Fibroblast of peridontal ligament (primary cell): ENCODE results near the gene BNIP3.

Experiments used
- DNase-seq: peaks from one replicate; pipeline ENCODE4 v3.0.0-alpha.2; 2010; ENCODE audit errors: extremely low read depth

Gene BNIP3, protein sequence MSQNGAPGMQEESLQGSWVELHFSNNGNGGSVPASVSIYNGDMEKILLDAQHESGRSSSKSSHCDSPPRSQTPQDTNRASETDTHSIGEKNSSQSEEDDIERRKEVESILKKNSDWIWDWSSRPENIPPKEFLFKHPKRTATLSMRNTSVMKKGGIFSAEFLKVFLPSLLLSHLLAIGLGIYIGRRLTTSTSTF

DNA sequence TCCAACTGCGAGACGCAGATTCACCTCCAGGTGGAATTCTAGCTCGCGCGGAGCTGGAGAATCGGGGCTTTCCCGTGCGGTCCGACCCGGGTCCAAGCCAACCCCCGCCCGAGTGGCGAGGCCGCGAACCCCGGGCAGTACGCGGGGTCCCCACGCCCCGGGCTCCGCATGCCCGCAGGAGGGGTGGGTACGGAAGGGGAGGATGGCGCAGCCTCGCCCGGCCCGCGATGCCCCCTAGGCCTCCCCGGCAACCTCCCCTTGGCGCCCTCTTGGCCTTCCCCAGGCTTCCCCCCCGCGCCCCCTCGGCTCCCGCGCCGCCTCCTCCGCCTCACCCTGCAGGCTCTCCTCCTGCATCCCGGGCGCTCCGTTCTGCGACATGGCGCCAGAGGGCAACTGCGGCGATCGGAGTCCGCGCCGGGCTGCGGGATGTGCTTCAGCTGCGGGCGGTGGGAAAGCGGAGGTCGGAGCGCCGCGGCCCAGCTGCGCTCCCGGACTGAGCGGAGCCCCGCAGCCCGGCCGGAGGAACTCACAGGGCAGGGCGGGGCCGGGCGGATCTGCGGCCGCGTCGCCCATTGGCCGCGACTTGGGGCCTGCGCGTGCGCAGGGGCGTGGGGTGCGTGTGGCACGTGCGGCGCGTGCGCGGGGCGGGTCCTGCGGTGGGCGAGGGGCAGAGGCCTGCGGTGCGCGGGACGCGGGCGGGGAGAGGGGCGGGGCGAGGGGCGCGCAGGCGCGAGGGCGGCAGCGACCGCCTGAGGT lies at the start of gene BNIP3:
Gene BNIP3, minus strand, starts transcription at position 495 of the 756 bp plus-strand sequence. Its CDS starts 117 bp downstream, at position 378.
- DNase-seq, result peak; percentile 89

DNA sequence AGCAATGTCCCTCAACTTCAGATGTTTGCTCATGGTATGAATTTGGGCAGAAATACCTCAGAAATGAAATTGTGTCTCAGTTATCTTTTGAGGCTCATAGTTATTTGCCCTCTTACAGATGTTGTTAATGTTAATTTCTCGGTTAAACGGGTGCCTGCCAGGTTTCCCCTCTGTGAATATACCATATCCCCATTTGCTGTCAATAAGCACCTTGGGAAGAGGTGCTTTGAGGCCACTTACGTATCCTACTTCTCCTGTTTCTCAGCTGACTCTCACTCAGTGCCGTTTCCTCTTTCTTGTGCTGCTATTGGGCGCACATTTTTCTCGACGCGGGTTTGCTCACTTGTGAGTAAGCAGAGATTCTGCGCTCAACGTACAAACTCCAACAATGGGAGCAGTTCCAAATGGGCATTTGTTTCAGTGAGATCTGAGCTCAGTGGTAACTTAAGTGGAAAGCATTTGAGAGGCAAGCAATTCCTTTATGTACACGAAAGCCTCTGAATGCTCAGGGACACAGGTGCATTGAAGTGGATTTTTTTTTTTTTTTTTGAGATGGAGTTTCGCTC lies 49.3 kb upstream of the BNIP3 start:
- DNase-seq, result no peak

DNA sequence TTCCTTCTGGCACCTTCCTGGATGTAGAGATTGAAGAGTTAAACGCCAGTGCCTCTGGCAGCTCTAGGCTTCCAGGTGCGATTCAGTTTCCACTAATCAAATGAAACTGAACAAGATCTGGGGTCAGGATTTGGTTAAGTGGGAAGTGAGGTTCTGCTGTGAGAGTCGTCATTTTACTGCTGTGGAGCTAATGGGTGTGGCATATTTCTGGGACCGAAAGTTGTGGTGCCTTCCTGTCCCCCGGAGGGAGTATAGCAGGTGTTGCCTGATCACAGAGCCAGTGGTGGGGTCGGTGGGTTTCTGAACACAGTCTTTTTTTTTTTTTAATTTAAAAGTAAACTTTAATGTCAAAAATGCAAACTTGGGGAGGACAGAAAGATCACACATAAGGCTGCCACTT lies 47.0 kb upstream of the BNIP3 start:
- DNase-seq, result no peak

DNA sequence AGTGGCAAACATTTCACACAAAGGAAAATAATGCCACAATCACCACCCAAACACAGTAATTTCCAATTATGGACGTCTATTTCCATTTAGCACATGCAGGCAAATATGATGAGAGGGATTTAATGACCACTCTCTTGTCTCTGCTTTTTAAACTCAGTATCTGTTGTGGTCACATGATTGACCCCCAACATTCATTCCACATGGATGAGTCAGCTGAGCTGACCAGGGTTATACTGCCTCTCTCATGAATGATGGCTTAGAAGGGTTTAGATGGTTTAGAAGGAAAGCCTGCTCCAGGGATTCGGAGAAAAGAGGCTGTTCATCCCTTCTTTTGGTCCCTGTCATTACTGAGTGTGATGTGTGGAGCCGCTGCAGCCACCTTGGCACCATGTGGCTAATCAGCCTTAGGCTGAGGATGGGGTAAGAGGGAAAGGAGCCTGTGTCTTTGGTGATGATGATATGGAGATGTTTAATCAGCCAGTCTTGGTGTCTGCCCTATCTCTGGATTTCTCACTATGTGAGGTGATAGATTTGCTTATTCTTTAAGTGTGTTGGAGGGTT lies 45.8 kb upstream of the BNIP3 start:
- DNase-seq, result peak; percentile 9

DNA sequence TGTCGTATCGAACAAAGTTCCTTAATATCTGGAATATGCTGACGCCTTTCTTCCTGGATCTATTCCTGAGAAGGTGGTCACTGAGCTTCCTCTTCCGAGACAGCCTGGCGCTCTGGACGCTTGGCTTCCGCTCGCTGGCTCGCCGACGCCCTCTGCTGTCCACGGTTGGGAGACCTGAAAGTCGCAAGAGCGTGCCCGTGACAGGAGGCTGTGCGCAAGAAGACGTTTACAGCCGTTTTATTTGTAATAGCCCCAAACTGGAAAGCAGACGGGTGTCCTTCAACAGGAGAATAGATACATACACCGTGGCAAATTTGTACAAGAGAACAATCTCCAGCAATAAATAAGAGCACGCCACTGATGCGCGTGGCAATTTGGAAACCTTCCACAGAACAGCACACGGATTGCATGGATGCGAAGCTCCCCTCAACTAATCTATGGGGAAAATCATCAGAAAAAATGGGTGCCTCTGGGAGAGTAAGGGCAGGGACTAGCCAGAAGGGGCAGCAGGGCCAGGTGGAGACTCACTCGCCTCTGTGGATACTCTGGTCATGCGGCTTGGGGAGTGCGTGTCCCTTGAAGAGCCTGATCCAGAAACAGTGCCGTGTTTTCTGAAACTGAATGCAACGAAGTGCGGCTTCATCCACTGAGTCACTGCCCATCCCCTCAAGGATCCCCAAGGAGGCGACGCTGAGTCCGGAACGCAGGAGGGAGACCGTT lies 41.5 kb upstream of the BNIP3 start:
- peak; percentile 76 for DNase-seq

DNA sequence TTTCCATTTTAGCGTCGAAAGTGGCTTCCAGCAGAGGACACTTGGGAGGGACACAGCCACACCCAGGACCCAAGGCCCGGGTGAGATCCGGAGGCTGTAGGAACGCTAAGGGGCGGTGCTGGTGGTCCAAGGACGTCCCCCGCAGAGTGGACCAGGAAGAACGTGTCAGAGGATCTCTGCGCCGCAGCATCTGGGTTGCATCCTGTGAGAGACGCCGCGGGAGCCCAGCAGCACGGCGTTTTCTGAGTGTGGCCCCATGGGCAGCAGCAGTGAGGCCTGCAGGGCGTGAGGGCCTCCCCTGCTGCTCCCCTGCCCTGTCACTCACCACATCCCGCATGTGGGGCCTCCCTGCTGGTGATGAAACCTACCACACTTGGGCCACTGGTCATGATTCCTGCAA lies 40.5 kb upstream of the BNIP3 start:
- DNase-seq, result no peak

DNA sequence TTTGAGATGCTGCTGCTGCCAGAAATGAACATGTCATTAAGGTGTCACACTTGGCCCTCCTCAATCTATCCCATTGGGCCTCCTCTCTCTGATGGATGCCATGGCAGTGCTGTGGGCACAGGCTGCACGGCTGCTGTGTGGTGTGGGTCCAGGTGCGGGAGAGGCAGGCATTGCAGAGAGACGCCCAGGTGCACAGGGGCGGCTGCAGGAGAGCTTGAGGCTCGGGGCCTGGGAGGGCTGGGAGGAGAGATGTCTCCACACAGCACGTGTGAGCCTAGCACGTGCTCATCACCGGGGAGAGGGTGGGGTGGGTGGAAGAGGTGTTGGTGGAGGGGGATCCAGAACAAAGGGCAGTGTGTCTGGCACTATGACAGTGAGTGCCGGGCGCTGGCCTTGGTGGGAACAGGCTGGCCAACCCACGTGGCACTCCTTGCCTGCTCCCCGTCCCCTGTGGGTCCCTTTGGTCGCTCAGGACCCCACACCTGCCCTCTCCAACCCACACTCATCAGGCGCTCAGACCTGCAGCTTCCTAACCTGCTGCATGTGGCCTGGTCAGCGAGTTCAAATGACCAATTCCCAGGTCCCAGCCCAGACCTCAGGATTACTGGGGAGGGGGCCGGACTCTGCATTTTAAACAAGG lies 39.9 kb upstream of the BNIP3 start:
- no peak for DNase-seq

DNA sequence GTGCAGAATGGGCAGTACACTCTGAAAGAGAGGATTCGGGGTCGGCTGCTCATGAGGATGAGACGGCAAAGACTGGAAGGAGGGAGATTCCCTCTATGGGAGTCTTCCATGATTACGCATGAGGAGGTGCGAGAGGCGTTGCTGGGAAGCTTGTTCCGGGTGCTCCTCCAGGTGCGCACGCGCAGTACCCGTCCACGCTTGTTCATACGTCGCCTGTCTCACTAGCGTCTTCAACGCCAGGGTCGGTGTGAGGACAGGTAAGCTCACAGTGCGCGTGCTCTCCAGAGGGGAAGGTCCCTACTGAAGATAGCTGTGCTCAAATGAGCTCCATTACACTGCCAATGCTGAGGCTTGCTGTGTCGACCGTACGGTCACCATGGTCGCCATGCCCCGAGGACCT lies 39.3 kb upstream of the BNIP3 start:
- DNase-seq, result no peak

DNA sequence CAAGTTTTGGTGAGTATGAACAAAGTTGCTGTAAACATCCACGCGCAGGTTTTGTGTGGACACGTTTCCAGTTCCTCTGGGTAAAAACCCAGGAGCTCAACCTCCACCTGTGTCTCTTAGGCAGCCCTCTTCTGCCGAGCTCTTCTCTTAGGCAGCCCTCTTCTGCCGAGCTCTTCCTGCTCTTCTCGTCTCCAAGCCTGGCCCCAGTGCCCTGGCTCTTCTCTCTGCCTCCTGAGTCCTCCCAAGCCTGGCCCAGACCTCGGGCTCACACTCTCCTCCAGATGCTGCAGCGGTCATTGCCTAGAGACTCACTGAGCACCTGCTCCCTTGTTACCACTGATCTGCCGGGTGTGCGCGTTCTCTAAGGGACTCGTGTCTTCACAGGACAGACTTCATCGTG lies 38.7 kb upstream of the BNIP3 start:
- DNase-seq, result no peak

DNA sequence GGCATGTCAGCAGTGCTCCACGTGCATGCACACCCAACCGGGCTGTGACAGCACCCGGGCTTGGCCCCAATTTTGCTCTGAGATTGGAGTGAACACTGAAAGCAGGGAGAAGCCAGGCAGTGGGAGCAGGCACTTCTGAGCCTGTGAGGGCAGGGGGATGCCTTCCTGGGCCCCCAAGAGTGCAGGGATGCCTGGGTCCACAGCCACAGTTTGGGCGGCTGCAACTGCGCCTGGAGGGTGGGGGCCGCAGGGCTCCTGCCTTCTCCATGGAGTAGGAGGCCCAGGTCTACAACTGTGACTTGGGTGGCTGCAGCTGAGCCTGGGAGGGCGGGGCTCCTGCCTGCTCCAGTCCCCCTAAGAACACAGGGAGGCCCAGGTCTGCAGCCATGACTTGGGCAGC lies 37.6 kb upstream of the BNIP3 start:
- no peak for DNase-seq

DNA sequence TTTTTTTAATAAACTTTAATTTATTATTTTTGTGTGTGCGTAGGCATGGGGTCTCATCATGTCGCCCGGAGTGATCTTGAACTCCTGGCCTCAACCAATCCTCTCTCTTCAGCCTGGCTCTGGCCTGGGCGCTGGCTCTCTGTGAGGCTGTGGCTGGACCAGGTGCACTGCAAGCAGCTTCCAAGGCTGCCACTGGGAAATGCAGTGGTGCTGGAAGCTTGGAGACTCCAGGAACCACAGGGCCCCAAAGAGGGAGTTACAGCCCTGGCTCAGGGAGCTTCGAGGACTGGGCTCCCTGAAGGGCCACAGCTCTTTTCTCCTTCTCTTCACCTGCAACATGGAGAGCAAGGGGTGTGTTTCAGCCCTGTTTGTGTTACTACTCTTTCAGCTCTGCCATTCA lies 36.7 kb upstream of the BNIP3 start:
- no peak for DNase-seq

DNA sequence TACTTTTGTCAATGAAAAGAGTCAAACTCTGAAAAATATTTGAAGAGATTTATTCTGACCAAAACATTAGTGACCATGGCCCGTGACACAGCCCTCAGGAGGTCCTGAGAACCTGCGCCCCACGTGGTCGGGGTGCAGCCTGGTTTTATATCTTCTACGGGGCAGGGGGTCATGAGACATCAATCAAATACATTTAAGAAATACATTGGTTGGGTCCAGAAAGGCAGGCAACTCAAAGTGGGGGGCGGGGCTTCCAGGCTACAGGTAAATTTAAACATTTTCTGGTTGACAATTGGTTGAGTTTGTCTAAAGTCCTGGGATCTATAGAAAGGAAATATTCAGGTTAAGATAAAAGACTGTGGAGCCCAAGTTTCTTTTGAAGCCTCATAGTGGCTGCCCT lies 34.8 kb upstream of the BNIP3 start:
- no peak for DNase-seq

DNA sequence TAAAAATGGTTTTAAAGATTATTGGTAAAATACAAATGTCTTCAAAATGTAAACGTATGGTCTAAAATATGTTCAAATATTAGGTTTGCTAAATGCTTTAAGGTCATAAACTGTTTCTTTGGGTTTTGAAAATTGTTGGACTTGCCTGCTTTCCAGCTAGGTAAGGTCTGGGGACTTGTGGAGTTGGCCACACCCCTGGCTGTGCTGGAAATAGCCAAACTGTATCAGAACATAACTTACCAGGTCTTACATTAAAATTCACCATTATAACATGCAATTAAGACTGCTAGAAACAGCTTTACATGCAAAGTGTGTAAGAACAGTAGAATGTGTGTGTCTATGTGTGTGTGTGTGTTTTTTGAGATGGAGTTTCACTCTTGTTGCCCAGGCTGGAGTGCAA lies 29.7 kb upstream of the BNIP3 start:
- no peak for DNase-seq

DNA sequence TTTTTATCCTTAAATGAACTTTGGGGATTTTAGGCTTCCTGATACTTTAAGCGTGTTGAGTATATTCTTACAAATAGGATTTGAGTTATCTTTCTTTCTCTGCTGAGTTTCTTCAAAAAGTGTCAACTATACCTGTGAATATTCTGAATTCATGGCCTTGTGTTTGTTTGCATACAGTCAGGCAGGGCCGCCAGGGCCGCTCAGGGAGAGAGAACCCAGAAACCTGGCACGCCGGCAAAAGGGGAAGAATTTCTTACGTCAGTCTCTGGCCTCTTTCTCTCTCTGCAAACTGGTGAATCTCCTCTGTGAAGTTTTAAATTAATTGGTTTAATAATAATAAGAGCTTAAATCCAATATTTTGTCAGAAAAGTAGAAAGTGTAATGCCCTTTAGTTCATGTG lies 29.3 kb upstream of the BNIP3 start:
- DNase-seq, result no peak

DNA sequence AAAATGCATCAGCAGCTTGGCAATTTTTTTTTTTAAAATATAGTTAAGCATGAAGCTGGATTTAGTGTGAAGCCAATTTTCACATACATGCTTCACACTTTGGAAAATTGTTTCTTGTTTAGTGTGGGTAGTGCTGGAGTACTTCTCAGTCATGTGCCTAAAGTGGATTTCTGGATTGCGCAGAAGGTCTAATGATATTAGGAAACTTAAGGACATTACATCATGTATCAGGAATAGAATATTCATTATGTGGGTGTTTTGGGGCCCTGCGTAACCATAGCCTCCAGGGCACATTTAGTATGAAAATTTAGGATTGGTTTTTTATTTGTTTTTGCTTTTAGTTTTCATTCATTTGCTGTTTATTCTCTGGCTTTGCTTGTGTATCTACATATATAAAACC lies 28.8 kb upstream of the BNIP3 start:
- DNase-seq, result no peak

DNA sequence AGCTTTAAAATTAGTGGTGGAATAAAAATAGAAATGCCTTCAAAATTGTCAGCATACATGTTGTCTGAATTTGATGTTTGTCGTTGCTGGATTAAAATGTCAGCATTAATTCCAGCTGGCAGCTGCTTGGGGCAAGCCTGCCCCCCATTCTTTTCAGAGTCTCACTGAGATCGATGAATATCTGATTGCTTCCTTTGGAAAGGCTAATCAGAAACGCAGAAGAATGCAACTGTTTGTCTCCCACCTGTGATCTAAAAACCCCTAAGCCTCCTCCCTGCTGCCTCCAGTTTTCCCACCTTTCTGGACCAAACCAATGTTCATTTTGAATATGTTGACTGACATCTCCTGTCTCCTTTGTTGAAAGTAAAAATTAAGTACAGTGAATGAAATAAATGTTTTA lies 27.9 kb upstream of the BNIP3 start:
- DNase-seq, result no peak

DNA sequence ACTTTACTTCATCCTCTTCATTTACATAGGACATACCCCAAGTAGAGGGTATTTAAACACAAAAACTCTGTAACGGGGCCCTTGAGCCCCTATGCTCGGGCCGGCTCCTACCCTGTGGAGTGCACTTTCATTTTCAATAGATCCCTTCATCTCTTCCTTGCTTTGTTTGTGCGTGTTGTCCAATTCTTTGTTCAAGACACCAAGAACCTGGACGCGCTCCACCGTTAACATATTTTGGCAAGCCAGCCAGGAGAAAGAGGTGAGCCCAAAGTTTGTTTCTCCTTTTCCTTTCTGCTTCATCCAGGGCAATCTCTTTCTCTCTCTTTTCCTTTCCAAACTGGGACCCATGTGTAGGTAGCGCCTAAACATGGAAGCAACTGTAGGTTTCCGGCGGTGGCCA lies 26.0 kb upstream of the BNIP3 start:
- DNase-seq, result no peak

DNA sequence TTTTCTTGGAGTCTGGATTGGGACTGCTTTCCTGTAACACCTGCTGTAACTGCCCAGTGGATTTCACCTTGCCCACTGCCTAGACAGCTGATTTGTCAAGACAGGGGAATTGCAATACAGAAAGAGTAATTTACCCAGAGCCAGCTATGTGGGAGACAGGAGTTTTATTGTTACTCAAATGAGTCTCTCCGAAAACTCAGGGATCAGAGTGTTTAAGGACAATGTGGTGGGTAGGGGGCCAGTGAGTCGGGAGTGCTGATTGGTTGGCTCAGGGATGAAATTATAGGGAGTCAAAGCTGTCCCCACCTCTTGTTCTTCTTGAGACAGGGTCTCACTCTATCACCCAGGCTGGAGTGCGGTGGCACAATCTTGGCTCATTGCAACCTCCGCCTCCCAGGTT lies 25.2 kb upstream of the BNIP3 start:
- DNase-seq, result no peak

DNA sequence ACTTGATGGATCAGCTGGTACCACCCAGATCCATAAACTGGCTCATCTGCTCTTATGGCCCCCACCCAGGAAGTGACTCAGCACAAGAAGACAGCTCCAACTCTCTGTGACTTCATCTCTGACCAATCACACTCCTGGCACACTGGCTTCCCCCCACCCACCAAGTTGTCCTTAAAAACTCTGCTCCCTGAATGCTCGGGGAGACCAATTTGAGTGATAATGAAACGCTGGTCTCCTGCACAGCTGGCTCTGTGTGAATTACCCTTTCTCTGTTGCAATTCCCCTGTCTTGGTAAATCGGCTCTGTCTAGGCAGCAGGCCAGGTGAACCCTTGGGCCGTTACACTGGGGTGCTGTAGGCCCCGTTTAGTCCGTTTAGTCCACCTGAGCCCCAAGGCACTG lies 23.4 kb upstream of the BNIP3 start:
- no peak for DNase-seq

DNA sequence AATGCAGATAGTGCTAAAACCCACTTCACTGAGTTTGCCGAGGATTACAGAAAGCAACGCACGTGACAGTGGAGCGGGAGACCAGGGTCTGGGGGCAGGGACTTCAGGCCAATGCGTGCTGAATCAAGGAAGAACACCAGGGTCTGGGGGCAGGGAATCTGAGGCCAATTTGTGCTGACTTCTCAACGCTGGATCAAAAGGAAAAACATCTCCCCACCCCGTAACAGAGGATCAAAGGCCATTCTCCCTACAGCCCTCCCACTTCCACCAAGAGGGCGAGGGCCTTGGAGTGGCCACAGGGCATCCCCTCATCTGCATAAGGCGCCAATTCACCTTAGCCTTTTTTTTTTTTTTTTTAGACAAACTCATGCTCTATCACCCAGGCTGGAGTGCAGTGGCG lies 22.3 kb upstream of the BNIP3 start:
- DNase-seq, result no peak

DNA sequence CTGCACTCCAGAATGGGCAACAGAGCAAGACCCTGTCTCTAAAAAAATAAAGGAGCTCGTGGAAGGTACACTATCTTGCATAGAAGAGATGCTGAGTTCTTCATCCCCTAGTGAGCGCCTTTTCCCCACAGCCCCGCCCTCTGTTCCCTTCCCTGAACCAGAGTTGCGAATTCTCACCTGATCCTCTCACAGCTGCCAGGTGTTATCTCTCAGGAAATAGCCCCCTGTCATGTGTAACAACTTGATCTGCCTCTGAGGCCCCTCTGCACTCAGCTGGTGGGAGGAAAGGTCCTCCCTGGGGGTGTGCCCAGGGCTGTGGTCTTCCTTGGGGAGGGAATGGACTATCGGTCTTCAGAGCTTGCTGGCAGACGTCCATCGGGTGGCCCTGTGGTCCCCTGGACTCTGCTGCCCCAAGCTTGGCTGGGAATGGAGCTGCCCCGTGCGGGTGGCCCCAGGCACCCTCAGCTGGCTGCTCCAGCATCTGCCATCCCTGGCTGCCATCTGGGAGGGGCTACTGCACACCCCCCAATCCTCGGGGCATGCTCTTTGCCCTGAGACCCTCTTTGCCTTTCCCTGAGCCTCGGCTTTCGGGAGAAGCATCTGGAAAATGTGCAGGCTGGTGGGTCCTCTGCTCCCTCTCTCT lies 21.7 kb upstream of the BNIP3 start:
- no peak for DNase-seq

DNA sequence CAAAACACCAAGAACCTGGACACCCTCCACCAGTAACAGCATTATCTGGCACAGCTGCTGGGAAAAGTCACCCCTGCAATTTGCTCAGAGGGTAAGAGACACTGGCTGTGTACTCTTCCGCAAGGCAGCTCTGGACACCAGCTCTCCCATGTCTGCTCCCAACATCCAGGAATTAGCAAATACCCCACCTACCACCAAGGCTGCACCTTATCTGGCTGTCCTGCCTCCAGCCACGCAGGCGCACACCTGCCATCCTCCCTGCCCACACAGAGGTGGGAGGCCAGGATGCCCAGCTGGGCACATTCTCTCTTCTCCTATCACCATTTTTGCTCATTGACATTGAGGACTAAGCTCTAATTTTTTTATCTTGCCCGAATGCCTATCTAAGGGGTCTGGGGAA lies 20.3 kb upstream of the BNIP3 start:
- no peak for DNase-seq
